Measurements from ENCODE around the gene SLITRK1. TPM values are rescaled to one million over a fixed set of nuclear protein-coding genes. Genes with fewer than 3 reads are reported as not detected.

The SLITRK1 gene
- total RNA-seq, 6 donors from 2014 or later, result not detected

DNA sequence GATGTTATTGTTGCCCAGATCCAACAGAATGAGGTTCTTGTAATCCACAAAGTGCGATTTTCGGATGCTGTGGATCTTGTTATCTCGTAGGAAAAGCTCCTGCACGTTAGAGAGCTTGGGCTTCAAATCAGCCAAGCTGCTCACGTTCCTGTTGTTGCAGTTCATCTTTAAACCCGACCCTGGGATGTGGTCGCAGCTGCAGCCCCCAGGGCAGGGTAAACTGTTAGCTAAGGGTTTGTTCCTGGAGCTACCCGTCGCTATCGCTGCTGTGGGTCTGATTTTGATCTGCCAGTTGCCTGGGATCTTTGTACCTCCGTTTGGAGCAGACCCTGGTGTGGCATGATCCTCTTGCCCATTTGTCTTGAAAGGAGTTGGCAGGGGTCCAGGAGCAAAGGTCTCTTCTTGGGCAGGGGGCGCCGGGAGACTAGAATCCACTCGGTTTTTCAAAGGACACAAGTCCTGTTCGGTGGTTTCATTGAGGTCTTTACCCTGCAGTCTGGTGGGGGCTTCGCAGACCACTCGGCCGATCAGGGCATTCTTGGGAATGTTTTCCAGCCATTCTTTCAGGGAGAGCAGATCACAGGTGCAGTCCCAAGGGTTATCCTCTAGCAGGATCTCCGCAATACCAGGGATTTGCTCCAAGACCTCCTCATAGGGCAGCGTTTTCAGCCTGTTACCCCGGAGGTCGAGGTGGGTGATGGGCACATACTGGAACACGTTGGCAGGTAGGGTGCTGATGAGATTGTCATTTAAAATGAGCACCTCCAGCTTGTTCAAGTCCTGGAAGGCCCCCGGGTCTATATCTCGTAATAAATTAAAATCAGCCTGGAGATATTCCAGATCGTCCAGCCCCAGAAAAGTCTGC is 1.8 kb downstream of the SLITRK1 start:
- Histone ChIP-seq H3K27me3 (peaks cover 0 to 4% (median 2%) of the 10 kb centered on the region in 4 donors), H3K36me3 (no peaks in the 10 kb centered on the region), H3K4me1 (peaks cover 0 to 21% (median 1%) of the 10 kb centered on the region in 4 donors), H3K9me3 (no peaks in the 10 kb centered on the region), H3K4me3 (no peak overlapping the region), H3K27ac (no peak overlapping the region)
- WGBS, 2 donors, result 10 to 11% methylated on average over 13 to 26 of the region's 26 CpGs
- no peak for ATAC-seq (ENCODE audit: low FRiP score in 2 of 2)
- no peak for DNase-seq
- TF ChIP-seq POLR2A (IDR thresholded peaks at IDR 0.05) (no peak), EP300 (IDR thresholded peaks at IDR 0.05) (no peak), POLR2AphosphoS5 (IDR thresholded peaks at IDR 0.05) (no peak)
- TF ChIP-seq, protein P1, sequence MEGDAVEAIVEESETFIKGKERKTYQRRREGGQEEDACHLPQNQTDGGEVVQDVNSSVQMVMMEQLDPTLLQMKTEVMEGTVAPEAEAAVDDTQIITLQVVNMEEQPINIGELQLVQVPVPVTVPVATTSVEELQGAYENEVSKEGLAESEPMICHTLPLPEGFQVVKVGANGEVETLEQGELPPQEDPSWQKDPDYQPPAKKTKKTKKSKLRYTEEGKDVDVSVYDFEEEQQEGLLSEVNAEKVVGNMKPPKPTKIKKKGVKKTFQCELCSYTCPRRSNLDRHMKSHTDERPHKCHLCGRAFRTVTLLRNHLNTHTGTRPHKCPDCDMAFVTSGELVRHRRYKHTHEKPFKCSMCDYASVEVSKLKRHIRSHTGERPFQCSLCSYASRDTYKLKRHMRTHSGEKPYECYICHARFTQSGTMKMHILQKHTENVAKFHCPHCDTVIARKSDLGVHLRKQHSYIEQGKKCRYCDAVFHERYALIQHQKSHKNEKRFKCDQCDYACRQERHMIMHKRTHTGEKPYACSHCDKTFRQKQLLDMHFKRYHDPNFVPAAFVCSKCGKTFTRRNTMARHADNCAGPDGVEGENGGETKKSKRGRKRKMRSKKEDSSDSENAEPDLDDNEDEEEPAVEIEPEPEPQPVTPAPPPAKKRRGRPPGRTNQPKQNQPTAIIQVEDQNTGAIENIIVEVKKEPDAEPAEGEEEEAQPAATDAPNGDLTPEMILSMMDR (IDR thresholded peaks at IDR 0.05), result no peak

DNA sequence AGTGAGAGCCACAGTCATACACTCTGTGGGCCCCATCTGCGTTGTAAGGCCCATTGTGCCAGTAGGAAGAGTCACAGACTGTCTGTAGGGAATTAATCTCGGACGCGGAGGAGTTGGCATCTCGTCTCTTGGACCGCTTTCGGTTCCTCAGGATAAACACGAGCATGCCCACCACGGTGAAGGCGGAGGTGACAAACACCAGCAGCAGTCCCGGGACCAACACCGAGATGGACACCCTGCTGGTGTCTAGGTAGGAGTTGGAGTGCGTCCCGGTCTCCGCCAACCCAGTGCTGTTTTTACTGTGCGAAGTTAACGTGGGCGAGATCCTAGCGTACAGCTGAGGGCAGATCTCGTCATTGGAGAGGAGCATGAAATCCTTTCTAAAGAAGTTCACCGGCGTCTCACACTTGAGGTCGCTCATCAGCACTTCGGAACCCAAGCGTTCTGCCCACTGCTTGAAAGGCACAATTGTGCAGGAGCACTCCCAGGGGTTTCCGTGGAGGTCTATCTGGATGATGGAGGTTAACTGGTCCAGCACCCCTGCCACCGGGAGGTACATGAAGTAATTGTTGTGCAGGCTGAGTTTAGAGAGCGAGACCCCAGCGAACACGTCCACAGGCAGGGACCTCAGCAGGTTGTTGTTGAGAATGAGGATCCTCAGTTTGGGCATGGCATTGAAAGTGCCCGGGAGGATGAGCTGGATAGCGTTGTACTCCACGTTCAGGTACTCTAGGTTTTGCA is 2.7 kb downstream of the SLITRK1 start:
- ATAC-seq (ENCODE audit: low FRiP score in 2 of 2), result no peak
- no peak for DNase-seq
- TF ChIP-seq, protein P1 (IDR thresholded peaks at IDR 0.05), result no peak
- TF ChIP-seq POLR2A (IDR thresholded peaks at IDR 0.05) (no peak), POLR2AphosphoS5 (IDR thresholded peaks at IDR 0.05) (no peak), EP300 (IDR thresholded peaks at IDR 0.05) (no peak)
- Histone ChIP-seq H3K4me1 (peaks cover 0 to 21% (median 1%) of the 10 kb centered on the region in 4 donors), H3K27ac (no peak overlapping the region), H3K4me3 (no peak overlapping the region), H3K9me3 (no peaks in the 10 kb centered on the region), H3K36me3 (no peaks in the 10 kb centered on the region), H3K27me3 (peaks cover 0 to 4% (median 2%) of the 10 kb centered on the region in 4 donors)
- 4 to 11% methylated on average over 13 to 33 of the region's 33 CpGs for WGBS, 2 donors

DNA sequence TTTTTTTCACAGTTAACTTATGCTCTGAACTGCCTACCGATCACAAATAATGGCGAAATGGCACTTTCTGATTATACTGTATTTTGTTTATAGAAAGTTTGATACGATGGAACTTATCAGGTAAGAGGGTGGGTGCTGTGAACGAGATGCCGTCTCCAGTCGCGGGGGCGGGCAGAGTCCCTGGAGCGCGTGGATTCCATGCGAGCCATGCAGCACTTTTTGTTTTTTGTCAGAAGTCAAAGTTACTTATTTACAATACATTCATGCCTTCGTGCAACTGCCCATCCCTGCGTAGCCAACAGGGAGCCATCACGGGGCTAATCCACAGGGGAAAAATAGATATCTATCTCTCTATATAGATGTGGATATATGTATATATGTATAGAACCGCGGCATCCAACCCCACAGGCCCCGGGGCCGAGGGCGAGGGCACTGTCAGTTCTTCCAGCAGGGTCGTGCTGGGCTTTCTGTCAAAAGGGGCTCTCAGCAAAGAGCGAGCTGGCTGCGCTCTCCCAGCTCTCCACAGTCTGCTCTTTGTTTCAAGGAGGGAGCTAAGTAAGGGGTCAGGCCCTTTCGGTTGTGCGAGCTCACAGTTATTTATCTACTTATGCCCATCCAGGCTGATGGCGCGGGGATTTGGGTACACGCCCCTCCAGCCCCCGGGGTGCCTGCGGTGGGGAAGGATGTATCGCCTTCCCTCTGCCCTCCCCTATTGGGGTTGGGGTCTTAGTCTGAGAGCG is 3.4 kb downstream of the SLITRK1 start:
- ATAC-seq (ENCODE audit: low FRiP score in 2 of 2) (no peak), DNase-seq (peak in 1 of 2 donors; percentile 50)
- peaks cover 0 to 4% (median 2%) of the 10 kb centered on the region in 4 donors for H3K27me3 ChIP-seq
- H3K4me3 ChIP-seq, result no peak overlapping the region
- no peak overlapping the region for H3K27ac ChIP-seq
- peaks cover 0 to 21% (median 1%) of the 10 kb centered on the region in 4 donors for H3K4me1 ChIP-seq
- 6 to 7% methylated on average over 20 to 31 of the region's 31 CpGs for WGBS, 2 donors
- no peaks in the 10 kb centered on the region for H3K9me3 ChIP-seq
- TF ChIP-seq POLR2A (IDR thresholded peaks at IDR 0.05) (no peak), POLR2AphosphoS5 (IDR thresholded peaks at IDR 0.05) (no peak), EP300 (IDR thresholded peaks at IDR 0.05) (no peak)
- TF ChIP-seq, protein P1 (IDR thresholded peaks at IDR 0.05), result no peak
- no peaks in the 10 kb centered on the region for H3K36me3 ChIP-seq

DNA sequence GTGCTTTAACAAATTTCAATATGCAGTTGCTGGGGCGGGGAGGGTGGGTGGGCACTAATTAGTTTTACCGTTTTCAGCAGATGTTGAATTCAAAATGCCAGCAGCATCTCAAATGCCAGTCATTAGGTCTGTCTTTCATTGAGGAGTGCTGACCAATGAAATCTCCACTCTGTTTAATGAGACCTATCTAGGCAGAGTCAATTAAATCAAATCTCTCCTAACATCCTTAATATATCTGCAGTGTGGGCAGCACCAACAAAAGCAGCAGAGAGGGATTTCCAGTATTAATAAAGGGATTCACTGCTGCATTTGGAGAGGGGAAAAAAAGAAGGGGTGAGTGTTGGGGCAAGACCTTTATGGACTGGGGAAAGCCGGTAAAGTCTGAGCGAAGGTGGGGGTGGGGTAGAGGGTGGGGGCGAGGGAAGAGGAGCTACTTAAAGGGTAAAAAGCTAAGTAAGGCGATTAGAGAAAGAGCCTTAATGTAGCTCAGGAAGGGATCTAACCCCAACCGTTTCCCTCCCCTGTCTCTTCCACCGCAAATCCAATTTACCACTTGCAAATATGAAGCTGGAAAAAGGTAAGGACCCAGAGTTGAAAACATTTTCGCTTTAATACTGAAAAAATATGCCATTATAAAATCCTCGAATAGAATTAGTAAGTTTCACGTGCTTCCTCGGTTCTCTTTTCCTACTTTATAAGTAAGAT is 4.5 kb downstream of the SLITRK1 start:
- no peak overlapping the region for H3K27ac ChIP-seq
- H3K9me3 ChIP-seq, result no peaks in the 10 kb centered on the region
- TF ChIP-seq EP300 (IDR thresholded peaks at IDR 0.05), result no peak
- TF ChIP-seq POLR2AphosphoS5 (IDR thresholded peaks at IDR 0.05), result no peak
- TF ChIP-seq POLR2A (IDR thresholded peaks at IDR 0.05), result no peak
- TF ChIP-seq, protein P1 (IDR thresholded peaks at IDR 0.05), result no peak
- peaks cover 0 to 4% (median 2%) of the 10 kb centered on the region in 4 donors for H3K27me3 ChIP-seq
- DNase-seq (no peak), ATAC-seq (ENCODE audit: low FRiP score in 2 of 2) (no peak)
- WGBS, 2 donors, result 30 to 32% methylated on average over 12 of the region's 12 CpGs
- H3K36me3 ChIP-seq, result no peaks in the 10 kb centered on the region
- H3K4me1 ChIP-seq, result peaks cover 0 to 21% (median 1%) of the 10 kb centered on the region in 4 donors
- H3K4me3 ChIP-seq, result no peak overlapping the region
